Measurements from ENCODE around the gene RALGPS1. TPM values are rescaled to one million over a fixed set of nuclear protein-coding genes. Genes with fewer than 3 reads are reported as not detected.

RALGPS1 gene
- total RNA-seq, 4 donors from 2014 or later = 4.7 to 18.1 (median 5.0) TPM

- TF ChIP-seq, protein P1, sequence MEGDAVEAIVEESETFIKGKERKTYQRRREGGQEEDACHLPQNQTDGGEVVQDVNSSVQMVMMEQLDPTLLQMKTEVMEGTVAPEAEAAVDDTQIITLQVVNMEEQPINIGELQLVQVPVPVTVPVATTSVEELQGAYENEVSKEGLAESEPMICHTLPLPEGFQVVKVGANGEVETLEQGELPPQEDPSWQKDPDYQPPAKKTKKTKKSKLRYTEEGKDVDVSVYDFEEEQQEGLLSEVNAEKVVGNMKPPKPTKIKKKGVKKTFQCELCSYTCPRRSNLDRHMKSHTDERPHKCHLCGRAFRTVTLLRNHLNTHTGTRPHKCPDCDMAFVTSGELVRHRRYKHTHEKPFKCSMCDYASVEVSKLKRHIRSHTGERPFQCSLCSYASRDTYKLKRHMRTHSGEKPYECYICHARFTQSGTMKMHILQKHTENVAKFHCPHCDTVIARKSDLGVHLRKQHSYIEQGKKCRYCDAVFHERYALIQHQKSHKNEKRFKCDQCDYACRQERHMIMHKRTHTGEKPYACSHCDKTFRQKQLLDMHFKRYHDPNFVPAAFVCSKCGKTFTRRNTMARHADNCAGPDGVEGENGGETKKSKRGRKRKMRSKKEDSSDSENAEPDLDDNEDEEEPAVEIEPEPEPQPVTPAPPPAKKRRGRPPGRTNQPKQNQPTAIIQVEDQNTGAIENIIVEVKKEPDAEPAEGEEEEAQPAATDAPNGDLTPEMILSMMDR (IDR thresholded peaks at IDR 0.05; ENCODE audit: low read depth) = no peak
Observed at GRCh38 chr9:127087411-127087810, 172.8 kb downstream of the RALGPS1 start.

GRCh38 chr9:127087836-127088235 is 173.3 kb downstream of the RALGPS1 start:
- TF ChIP-seq, protein P1 (IDR thresholded peaks at IDR 0.05; ENCODE audit: low read depth) = no peak

DNA sequence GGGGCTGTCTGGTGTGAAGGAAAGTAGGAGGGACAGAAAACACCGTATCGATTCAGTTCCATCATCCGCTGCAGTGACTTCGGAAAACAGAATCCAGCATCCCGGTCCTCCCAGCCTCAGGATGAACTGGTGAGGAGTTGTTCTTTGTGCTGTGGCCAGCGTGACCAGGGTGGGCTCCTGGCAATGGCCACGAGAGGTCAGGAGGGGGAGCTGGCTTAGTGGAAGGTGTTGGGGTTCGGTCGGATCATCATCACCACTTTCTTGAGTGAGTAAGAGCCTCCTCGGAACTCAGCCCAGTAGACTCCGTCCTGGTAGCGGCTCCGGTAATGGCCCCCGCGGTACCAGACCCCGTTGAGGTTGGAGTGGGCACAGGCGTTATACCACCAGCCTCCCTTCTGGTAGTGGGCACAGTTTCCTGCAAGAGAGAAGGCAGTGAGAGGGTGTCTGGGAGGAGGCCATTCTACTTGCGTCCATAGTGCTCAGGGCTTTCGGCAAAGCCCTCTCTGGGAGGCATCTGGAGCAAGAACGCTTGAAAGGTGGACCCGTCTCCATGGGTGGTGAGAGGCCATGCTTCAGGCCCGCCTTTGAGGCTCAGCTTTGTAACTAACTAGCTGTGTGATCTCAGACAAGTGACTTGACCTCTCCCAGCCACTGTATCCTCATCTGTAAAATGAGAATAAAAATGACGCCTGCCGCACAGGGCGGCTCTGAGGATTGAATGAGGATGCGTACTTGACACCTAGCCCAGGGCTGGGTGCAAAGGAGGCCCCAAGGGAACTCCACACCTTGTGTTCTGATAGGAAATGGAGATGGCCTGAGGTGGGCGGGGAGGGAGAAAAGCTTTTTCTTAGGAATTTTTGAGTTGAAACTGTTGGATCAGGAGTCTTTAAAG is 174.4 kb downstream of the RALGPS1 start:
- TF ChIP-seq, protein P1 (IDR thresholded peaks at IDR 0.05; ENCODE audit: low read depth) = no peak

DNA sequence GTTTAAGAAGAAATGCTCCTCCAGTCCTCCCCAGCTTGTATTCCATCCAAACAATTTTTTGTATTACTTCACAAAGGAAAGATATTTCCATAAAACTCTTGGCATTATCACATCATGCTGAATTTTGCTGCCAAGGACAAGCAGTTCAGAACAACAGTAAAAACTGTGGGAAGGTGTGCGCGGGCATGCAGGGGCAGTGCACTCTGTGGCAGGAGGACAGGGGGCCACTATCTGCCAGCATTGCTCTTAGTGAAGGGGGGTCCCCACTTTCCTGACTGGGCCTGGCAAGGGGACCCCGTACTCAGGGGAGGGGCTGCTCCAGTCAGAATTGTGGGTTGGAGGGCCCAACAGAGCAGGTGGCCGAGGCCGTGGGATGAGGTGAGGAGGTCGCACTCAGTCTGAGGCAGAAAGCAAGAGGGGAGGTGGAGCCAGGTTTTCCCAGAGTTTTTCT is 175.1 kb downstream of the RALGPS1 start:
- TF ChIP-seq, protein P1 (IDR thresholded peaks at IDR 0.05; ENCODE audit: low read depth) = no peak

DNA sequence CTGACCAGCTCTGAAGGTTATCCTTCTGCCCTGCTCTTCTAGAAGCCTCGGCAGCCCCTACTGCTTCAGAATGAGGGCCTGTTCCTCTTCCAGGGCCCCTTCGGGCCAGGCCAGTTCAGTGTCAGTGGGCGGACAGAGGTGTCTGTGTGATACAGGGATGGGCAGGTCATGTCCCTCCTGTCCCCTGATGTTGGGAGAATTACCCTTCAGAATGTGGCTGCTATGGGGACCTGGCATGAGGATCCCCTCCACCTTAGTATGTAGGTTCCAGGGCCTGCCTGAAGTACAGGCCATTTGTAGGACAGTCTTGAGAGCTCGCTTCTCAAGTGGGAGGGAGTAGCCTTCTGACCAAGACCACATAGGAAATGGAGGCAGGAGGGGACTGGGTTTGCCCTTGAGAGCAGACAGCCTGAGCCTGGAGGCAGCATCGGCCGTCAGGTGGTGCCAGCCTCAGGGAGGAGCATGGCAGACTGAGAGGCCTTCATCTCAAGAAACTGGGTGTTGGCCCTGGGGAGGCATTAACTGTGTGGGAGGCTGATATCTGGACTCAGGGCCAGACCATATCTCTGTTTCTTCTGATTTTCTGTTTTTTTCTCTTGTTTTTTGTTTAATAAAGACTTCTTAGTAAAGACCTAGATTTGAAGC is 175.9 kb downstream of the RALGPS1 start:
- TF ChIP-seq, protein P1 (IDR thresholded peaks at IDR 0.05; ENCODE audit: low read depth) = no peak

- TF ChIP-seq, protein P1 (IDR thresholded peaks at IDR 0.05; ENCODE audit: low read depth) = no peak
Observed at GRCh38 chr9:127091526-127091925, 176.9 kb downstream of the RALGPS1 start.

- TF ChIP-seq, protein P1 (IDR thresholded peaks at IDR 0.05; ENCODE audit: low read depth) = no peak
Observed at GRCh38 chr9:127092041-127092608, 177.5 kb downstream of the RALGPS1 start.

Measured in subcutaneous adipose tissue (tissue), 4 donors.